SU-DHL-6 (cell line): ENCODE measurements around the gene NRXN2.

ENCODE experiments used
- EZH2phosphoT487 ChIP-seq: fragments of 200-600 bp; sonication (generic), shearing (Covaris generic); conservative IDR thresholded peaks from 2 replicates; pipeline ENCODE4 v1.6.1; 2018; ENCODE audit warnings: mild to moderate bottlenecking, antibody characterized with exemption, low read length, moderate library complexity, mixed read lengths
- TF ChIP-seq, protein P1 (sequence below): fragments of 200-600 bp; sonication (generic); IDR thresholded peaks from one replicate; pipeline ENCODE4 v1.5.1; 2017; ENCODE audit warnings: antibody characterized with exemption, mild to moderate bottlenecking, low read length, moderate library complexity; ENCODE audit not compliant: insufficient read depth, poor library complexity, severe bottlenecking

DNA sequence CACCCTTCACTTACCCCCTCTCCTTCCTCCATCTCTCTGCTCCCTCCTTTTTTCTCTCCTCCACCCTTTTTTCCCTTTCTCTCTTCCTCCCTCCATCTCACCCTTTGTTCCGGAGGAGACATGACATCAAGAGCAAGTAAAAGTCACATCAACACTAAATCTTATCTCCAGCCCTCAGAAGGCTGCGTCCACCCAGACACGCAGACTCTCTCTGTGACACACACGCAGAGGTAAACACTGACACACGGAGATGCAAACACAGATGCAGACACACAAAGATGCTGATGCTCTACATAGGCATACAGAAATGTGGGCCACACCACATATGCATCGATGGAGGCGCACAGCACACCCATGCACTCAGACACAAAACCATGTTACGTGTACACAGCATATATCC is 27.0 kb downstream of the NRXN2 start:
- TF ChIP-seq, protein P1, sequence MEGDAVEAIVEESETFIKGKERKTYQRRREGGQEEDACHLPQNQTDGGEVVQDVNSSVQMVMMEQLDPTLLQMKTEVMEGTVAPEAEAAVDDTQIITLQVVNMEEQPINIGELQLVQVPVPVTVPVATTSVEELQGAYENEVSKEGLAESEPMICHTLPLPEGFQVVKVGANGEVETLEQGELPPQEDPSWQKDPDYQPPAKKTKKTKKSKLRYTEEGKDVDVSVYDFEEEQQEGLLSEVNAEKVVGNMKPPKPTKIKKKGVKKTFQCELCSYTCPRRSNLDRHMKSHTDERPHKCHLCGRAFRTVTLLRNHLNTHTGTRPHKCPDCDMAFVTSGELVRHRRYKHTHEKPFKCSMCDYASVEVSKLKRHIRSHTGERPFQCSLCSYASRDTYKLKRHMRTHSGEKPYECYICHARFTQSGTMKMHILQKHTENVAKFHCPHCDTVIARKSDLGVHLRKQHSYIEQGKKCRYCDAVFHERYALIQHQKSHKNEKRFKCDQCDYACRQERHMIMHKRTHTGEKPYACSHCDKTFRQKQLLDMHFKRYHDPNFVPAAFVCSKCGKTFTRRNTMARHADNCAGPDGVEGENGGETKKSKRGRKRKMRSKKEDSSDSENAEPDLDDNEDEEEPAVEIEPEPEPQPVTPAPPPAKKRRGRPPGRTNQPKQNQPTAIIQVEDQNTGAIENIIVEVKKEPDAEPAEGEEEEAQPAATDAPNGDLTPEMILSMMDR = no peak
- no peak for TF ChIP-seq EZH2phosphoT487
